Mucosa of descending colon (tissue), 3 donors: ENCODE data around the gene DSCAML1. TPM values are rescaled to one million over a fixed set of nuclear protein-coding genes. Genes with fewer than 3 reads are reported as not detected.

Experiments used
- ATAC-seq: fragments of 200-7000 bp; cut with Tn5 transposase; one replicate; pipeline ENCODE4 v1.9.1; 2020; ENCODE audit warnings: mild to moderate bottlenecking, moderate library complexity
- DNase-seq, 3 donors: peaks; one replicate each; pipeline ENCODE4 v3.0.0-alpha.2; 2020
- H3K36me3 ChIP-seq: fragments of 200-600 bp; one replicate; pipeline ENCODE4 v1.8.0; 2021; ENCODE audit warnings: low read depth, mild to moderate bottlenecking
- H3K4me1 ChIP-seq: fragments of 200-600 bp; one replicate; pipeline ENCODE4 v1.8.0; 2021; ENCODE audit warnings: low read depth, mild to moderate bottlenecking
- H3K4me3 ChIP-seq: fragments of 200-600 bp; one replicate; pipeline ENCODE4 v1.8.0; 2021; ENCODE audit warnings: mild to moderate bottlenecking
- H3K9me3 ChIP-seq: fragments of 200-600 bp; one replicate; pipeline ENCODE4 v1.8.0; 2021; ENCODE audit warnings: mild to moderate bottlenecking
- CTCF ChIP-seq: fragments of 200-600 bp; IDR thresholded peaks from one replicate; pipeline ENCODE4 v1.8.0; 2022; ENCODE audit warnings: antibody characterized with exemption, mild to moderate bottlenecking
- intact Hi-C, 2 donors: fragments of 100-400 bp; cut with DNase I in 1 of 2; cut with micrococcal nuclease in 1 of 2; formaldehyde crosslinking; loops; one replicate each; pipeline versions ENCODE4 v1.11.0 to v1.11.1; 2022; cut with DNase I, micrococcal nuclease
- total RNA-seq, 3 donors: library from RNA; stranded (reverse); fragmentation: NEBNext Ultra II Directional in 2 of 3; extraction: Animal tissue kit (Norgen Biotek cat#: 25700) in 2 of 3; gene quantifications; one replicate each; pipeline versions ENCODE4 v1.2.1 to v1.2.4, GENCODE V29; 2021 to 2023
- donor health status: DM: no; HTN: no; CAD: no; lungs with moderate emphysema.
- donor health status: DM: no; HTN: no; CAD: no.
- donor health status: DM: no; HTN: yes; CAD: no.

Gene DSCAML1
- total RNA-seq, 3 donors from 2014 or later: 5.0 to 5.5 (median 5.3) TPM

- ATAC-seq (no peak), DNase-seq (no peak)
- no peaks in the 10 kb centered on the region for H3K4me1 ChIP-seq
- H3K4me3 ChIP-seq: no peak overlapping the region
- intact Hi-C loops: no loop called here
- H3K9me3 ChIP-seq: no peaks in the 10 kb centered on the region
- no peak for TF ChIP-seq CTCF
- no peaks in the 10 kb centered on the region for H3K36me3 ChIP-seq
These were observed 85.7 kb downstream of the DSCAML1 start for GRCh38 chr11:117711331-117711730.

GRCh38 chr11:117710211-117710610 is 86.8 kb downstream of the DSCAML1 start:
- intact Hi-C loops: no loop called here
- ATAC-seq: no peak
- no peak overlapping the region for H3K4me3 ChIP-seq
- no peak for TF ChIP-seq CTCF
- H3K4me1 ChIP-seq: no peaks in the 10 kb centered on the region
- no peak for DNase-seq
- no peaks in the 10 kb centered on the region for H3K9me3 ChIP-seq
- no peaks in the 10 kb centered on the region for H3K36me3 ChIP-seq

GRCh38 chr11:117706322-117706814 is 90.6 kb downstream of the DSCAML1 start:
- Histone ChIP-seq H3K4me1 (peaks cover 5% of the 10 kb centered on the region), H3K9me3 (no peaks in the 10 kb centered on the region), H3K36me3 (no peaks in the 10 kb centered on the region), H3K4me3 (no peak overlapping the region)
- TF ChIP-seq CTCF: no peak
- DNase-seq (peak in 2 of 3 donors; percentile 24 to 49), ATAC-seq (peak; percentile 72)
- intact Hi-C loops: no loop called here

- peaks cover 5% of the 10 kb centered on the region for H3K4me1 ChIP-seq
- no peak for DNase-seq
- ATAC-seq: no peak
- intact Hi-C loops: no loop called here
- no peak overlapping the region for H3K4me3 ChIP-seq
- H3K36me3 ChIP-seq: no peaks in the 10 kb centered on the region
- no peaks in the 10 kb centered on the region for H3K9me3 ChIP-seq
- no peak for TF ChIP-seq CTCF
These were observed 91.2 kb downstream of the DSCAML1 start for GRCh38 chr11:117705866-117706265.

GRCh38 chr11:117704395-117705100 is 92.5 kb downstream of the DSCAML1 start:
- intact Hi-C loops: no loop called here
- DNase-seq: no peak
- Histone ChIP-seq H3K4me3 (no peak overlapping the region), H3K9me3 (no peaks in the 10 kb centered on the region), H3K36me3 (no peaks in the 10 kb centered on the region), H3K4me1 (peaks cover 5% of the 10 kb centered on the region)
- ATAC-seq: no peak
- TF ChIP-seq CTCF: no peak
